Gastroesophageal sphincter (tissue), 4 donors: ENCODE data around the gene SMDT1. TPM values are rescaled to one million over a fixed set of nuclear protein-coding genes. Genes with fewer than 3 reads are reported as not detected.

Experiments
- ATAC-seq: fragments of 150-250 bp; one replicate; pipeline ENCODE4 v1.9.1; 2016; ENCODE audit warnings: mild to moderate bottlenecking, moderate library complexity
- H3K27ac ChIP-seq, 4 donors: fragments of 200-600 bp; sonication (generic) in 3 of 4; 1 replicate in 3 of 4; 2 replicates in 1 of 4; pipeline ENCODE4 v1.5.1; 2016 to 2019
- H3K27me3 ChIP-seq: fragments of 200-600 bp; sonication (generic); one replicate; pipeline ENCODE4 v1.5.1; 2019
- H3K36me3 ChIP-seq, 2 donors: fragments of 200-600 bp; sonication (generic); one replicate each; pipeline ENCODE4 v1.5.1; 2019; ENCODE audit warnings: control low read depth in 1 of 2
- H3K4me1 ChIP-seq, 3 donors: fragments of 200-600 bp; sonication (generic); 1 replicate in 2 of 3; 2 replicates in 1 of 3; pipeline ENCODE4 v1.5.1; 2016 to 2019; ENCODE audit warnings: control low read depth in 2 of 3
- H3K4me3 ChIP-seq, 2 donors: fragments of 200-600 bp; sonication (generic); one replicate each; pipeline ENCODE4 v1.5.1; 2019; ENCODE audit warnings: mild to moderate bottlenecking in 1 of 2, moderate library complexity in 1 of 2
- H3K9me3 ChIP-seq, 3 donors: fragments of 200-600 bp; sonication (generic); one replicate each; pipeline ENCODE4 v1.5.1; 2017 to 2019; ENCODE audit warnings: control low read depth in 2 of 3
- EP300 ChIP-seq: sonication (generic); formaldehyde crosslinking; IDR thresholded peaks from one replicate; pipeline ENCODE4 v1.6.1; 2017; ENCODE audit warnings: antibody characterized with exemption, mild to moderate bottlenecking
- POLR2A ChIP-seq, 2 donors: fragments of 450-650 bp; IDR thresholded peaks; one replicate each; pipeline ENCODE4 v1.6.1; 2017; ENCODE audit warnings: antibody characterized with exemption in 2 of 2, mild to moderate bottlenecking in 2 of 2, moderate library complexity in 1 of 2
- POLR2AphosphoS5 ChIP-seq: sonication (generic); formaldehyde crosslinking; IDR thresholded peaks from one replicate; pipeline ENCODE4 v1.6.1; 2017; ENCODE audit warnings: antibody characterized with exemption
- WGBS, 2 donors: methylation state at CpG; one replicate each; pipeline ENCODE4 v1.1.5; 2018; ENCODE audit warnings: low coverage in 1 of 2; 5-methylcytosine and 5-hydroxymethylcytosine counted together
- total RNA-seq, 4 donors: library from RNA; depleted of rRNA; stranded (reverse); fragments of >200 nt; gene quantifications; one replicate each; pipeline ENCODE4 v1.1.0, GENCODE V29; 2016
- TF ChIP-seq, protein P1 (sequence below), 4 experiments: fragments of 200-600 bp in 2 of 4; fragments of 450-650 bp in 2 of 4; sonication (generic) in 1 of 4; IDR thresholded peaks; one replicate each; pipeline ENCODE4 v1.5.1; 2017 to 2019; ENCODE audit warnings: antibody characterized with exemption in 4 of 4, mild to moderate bottlenecking in 2 of 4, moderate library complexity in 2 of 4

SMDT1 gene
- total RNA-seq, 4 donors from 2014 or later: 8.6 to 22.4 (median 19.4) TPM

DNA sequence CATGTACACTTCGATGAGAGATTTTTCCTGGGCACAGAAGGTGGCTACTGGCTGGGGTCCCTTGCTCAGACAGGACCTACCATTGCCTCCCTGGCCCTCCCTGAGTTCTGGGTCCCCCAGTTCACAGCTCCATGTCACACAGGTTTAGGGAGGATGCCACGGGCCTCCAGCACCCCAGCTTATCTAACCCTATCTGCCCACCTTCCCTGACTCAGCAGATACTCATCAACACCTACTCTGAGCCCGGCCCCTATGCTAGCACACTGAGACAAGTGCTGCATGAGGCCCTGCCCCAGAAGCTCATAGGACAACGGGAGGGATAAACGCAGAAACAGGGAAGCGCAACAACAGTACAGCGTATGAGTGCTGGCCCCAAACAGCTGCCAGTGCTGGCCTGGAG, 18.5 kb upstream of the SMDT1 start:
- Histone ChIP-seq H3K36me3 (peaks cover 0 to 80% of the 10 kb centered on the region in 2 donors), H3K4me1 (no peaks in the 10 kb centered on the region), H3K27me3 (no peaks in the 10 kb centered on the region), H3K27ac (no peak overlapping the region), H3K4me3 (no peak overlapping the region), H3K9me3 (peaks cover 0 to 9% (median 0%) of the 10 kb centered on the region in 3 donors)
- no peak for ATAC-seq
- TF ChIP-seq EP300: no peak
- 94 to 100% methylated on average over 3 of the region's 7 CpGs for WGBS, 2 donors

DNA sequence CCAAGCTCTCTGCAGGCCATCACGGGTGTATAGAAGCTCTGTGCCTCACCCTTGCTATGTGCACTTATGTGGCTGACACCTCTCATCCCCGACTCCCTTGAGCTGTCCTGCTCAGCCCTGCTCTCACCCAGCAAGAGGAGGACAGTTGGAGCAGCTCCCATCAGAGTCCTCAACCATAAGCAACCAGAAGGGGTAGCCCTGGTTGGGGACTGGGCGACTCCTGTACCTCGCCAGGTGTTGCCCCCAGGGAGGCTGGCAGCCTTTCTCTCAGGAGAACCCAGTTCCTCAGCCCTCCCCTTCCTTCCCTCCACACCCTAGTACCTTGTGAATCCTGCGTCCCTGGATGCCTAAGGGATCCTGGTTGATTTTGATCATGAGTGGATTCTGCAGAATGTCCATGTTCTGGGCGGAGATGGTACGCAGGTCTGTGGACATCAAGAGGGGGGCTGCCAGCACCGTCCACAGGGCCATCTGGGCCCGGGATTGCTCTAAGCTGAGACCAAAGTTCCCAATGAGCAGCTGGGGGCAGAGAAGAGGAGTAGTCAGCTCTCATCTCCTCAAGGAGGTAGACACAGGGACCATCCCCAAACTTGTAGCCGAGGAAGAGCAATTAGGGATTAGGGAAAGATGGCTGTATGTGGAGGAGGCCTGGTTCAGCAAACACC, 16.9 kb upstream of the SMDT1 start:
- no peaks in the 10 kb centered on the region for H3K4me1 ChIP-seq
- H3K36me3 ChIP-seq: peaks cover 0 to 96% of the 10 kb centered on the region in 2 donors
- no peaks in the 10 kb centered on the region for H3K9me3 ChIP-seq
- H3K27ac ChIP-seq: no peak overlapping the region
- no peak overlapping the region for H3K4me3 ChIP-seq
- no peak for ATAC-seq
- no peaks in the 10 kb centered on the region for H3K27me3 ChIP-seq
- no peak for TF ChIP-seq POLR2A (IDR thresholded peaks at IDR 0.05)
- TF ChIP-seq, protein P1, sequence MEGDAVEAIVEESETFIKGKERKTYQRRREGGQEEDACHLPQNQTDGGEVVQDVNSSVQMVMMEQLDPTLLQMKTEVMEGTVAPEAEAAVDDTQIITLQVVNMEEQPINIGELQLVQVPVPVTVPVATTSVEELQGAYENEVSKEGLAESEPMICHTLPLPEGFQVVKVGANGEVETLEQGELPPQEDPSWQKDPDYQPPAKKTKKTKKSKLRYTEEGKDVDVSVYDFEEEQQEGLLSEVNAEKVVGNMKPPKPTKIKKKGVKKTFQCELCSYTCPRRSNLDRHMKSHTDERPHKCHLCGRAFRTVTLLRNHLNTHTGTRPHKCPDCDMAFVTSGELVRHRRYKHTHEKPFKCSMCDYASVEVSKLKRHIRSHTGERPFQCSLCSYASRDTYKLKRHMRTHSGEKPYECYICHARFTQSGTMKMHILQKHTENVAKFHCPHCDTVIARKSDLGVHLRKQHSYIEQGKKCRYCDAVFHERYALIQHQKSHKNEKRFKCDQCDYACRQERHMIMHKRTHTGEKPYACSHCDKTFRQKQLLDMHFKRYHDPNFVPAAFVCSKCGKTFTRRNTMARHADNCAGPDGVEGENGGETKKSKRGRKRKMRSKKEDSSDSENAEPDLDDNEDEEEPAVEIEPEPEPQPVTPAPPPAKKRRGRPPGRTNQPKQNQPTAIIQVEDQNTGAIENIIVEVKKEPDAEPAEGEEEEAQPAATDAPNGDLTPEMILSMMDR (IDR thresholded peaks at IDR 0.05): no peak
- no peak for TF ChIP-seq EP300
- TF ChIP-seq POLR2AphosphoS5: no peak
- WGBS, 2 donors: 88 to 100% methylated on average over 1 to 3 of the region's 10 CpGs

DNA sequence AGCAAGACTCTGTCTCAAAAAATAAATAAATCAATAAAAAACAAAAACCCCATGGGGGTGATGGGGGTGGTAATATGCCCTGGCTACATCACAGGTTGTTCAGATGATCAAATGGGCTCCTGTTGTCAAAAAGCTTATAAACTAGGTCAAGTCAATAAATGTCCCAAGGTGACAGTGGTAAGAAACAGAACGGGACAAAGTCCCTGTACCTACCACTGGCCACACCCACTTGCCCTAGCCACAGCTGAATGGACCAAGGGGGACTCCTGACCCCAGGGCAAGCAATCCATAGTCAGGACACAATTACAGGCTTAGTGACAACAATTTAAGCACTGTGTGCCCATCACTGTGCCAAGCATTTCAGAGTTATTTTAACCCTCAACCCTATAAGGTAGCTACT, 14.9 kb upstream of the SMDT1 start:
- WGBS, 2 donors: 80% methylated on average over 1 of the region's 1 CpG; no CpG with 5 or more reads in 1 of the 2 donors
- Histone ChIP-seq H3K9me3 (no peaks in the 10 kb centered on the region), H3K4me1 (peaks cover 0 to 17% (median under 1%) of the 10 kb centered on the region in 3 donors), H3K27ac (no peak overlapping the region), H3K27me3 (no peaks in the 10 kb centered on the region), H3K4me3 (no peak overlapping the region), H3K36me3 (peaks cover 0 to 89% of the 10 kb centered on the region in 2 donors)
- ATAC-seq: no peak
- TF ChIP-seq EP300 (no peak), POLR2A (IDR thresholded peaks at IDR 0.05) (no peak), POLR2AphosphoS5 (no peak)
- TF ChIP-seq, protein P1 (IDR thresholded peaks at IDR 0.05): no peak

DNA sequence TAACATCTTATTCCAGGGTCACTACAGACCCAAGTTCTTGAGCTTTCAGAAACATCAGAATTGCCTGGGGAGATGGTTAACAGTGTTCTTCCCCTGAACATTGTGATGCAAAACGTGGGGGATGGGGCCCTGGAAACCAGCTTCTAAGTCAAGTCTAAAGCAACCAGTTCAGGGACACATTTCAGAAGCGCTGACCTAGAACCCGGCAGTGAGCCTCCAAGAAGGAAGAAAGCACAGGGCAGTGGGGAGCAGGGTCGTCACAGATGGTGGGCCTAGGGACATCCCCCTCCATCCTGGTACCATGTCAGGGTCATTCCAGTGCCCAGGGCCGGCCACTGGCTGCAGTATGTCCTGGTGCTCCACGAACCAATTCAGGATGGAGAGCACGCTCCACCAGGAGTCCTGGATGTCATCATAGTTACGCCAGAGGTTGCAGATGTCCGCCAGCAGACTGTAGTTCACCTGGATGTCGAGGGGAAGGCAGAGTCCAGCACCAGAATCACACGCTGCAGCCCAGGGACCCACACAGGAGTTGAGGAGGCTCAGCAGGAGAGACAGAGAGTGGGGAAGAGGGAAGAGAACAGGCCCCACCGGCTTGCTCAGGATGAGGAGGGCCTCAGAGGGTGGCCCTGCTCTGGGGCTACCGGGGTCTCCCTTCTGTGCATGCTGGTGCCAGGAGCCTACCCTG, 13.9 kb upstream of the SMDT1 start:
- H3K27ac ChIP-seq: no peak overlapping the region
- 73 to 100% methylated on average over 1 to 4 of the region's 13 CpGs for WGBS, 2 donors
- no peaks in the 10 kb centered on the region for H3K27me3 ChIP-seq
- H3K9me3 ChIP-seq: no peaks in the 10 kb centered on the region
- no peak overlapping the region for H3K4me3 ChIP-seq
- peaks cover 0 to 24% (median 6%) of the 10 kb centered on the region in 3 donors for H3K4me1 ChIP-seq
- TF ChIP-seq, protein P1 (IDR thresholded peaks at IDR 0.05): no peak
- TF ChIP-seq EP300 (no peak), POLR2A (IDR thresholded peaks at IDR 0.05) (no peak), POLR2AphosphoS5 (no peak)
- H3K36me3 ChIP-seq: peaks cover 0 to 79% of the 10 kb centered on the region in 2 donors
- ATAC-seq: no peak

- H3K9me3 ChIP-seq: no peaks in the 10 kb centered on the region
- no peak for ATAC-seq
- no peak overlapping the region for H3K27ac ChIP-seq
- peaks cover 0 to 73% of the 10 kb centered on the region in 2 donors for H3K36me3 ChIP-seq
- 90% methylated on average over 2 of the region's 7 CpGs; no CpG with 5 or more reads in 1 of the 2 donors for WGBS, 2 donors
- H3K4me1 ChIP-seq: peaks cover 0 to 27% (median 9%) of the 10 kb centered on the region in 3 donors
- H3K27me3 ChIP-seq: no peaks in the 10 kb centered on the region
- no peak overlapping the region for H3K4me3 ChIP-seq
- TF ChIP-seq POLR2AphosphoS5: no peak
- no peak for TF ChIP-seq EP300
- no peak for TF ChIP-seq POLR2A (IDR thresholded peaks at IDR 0.05)
- TF ChIP-seq, protein P1 (IDR thresholded peaks at IDR 0.05): no peak
These were observed 13.3 kb upstream of the SMDT1 start for GRCh38 chr22:42066126-42066761.
